ENCODE measurements around the gene PRR36.
A peak's percentile ranks its signal among the peaks of the same experiment; 100 is the strongest.
"Not testable (repeated sequence)": the region's sequence is repeated elsewhere in the genome, so short reads cannot be mapped to it uniquely, and the experiment has no call there.

The PRR36 gene

GRCh38 chr19:7897292-7897691, 23.1 kb upstream of the PRR36 start:
- no peak for DNase-seq

GRCh38 chr19:7895565-7895964, 21.4 kb upstream of the PRR36 start:
- DNase-seq, result no peak

GRCh38 chr19:7894612-7895309, 20.6 kb upstream of the PRR36 start:
- DNase-seq, result no peak

GRCh38 chr19:7893362-7894101, 19.3 kb upstream of the PRR36 start:
- not testable (repeated sequence) for DNase-seq

GRCh38 chr19:7888826-7889217, 14.6 kb upstream of the PRR36 start:
- no peak for DNase-seq

GRCh38 chr19:7888145-7888825, 14.1 kb upstream of the PRR36 start, which contains the start of gene LRRC8E:
Gene LRRC8E, plus strand, starts transcription at chr19:7888510. Its CDS starts 7,094 bp downstream, at chr19:7895604.
- no peak for DNase-seq

GRCh38 chr19:7887408-7888144, 13.4 kb upstream of the PRR36 start:
- DNase-seq, result no peak

- no peak for DNase-seq
Observed at GRCh38 chr19:7885818-7886217, 11.6 kb upstream of the PRR36 start.

GRCh38 chr19:7883796-7884570, 9.8 kb upstream of the PRR36 start:
- no peak for DNase-seq

- no peak for DNase-seq
Observed at GRCh38 chr19:7883105-7883504, 8.9 kb upstream of the PRR36 start.

- no peak for DNase-seq
Observed at GRCh38 chr19:7881910-7882309, 7.7 kb upstream of the PRR36 start.

GRCh38 chr19:7879836-7880235, 5.6 kb upstream of the PRR36 start:
- no peak for DNase-seq

GRCh38 chr19:7879111-7879807, 5.1 kb upstream of the PRR36 start:
- DNase-seq, result no peak

GRCh38 chr19:7877249-7877836, 3.2 kb upstream of the PRR36 start:
- no peak for DNase-seq

GRCh38 chr19:7874897-7875273, 695 bp upstream of the PRR36 start:
- no peak for DNase-seq

GRCh38 chr19:7873304-7874075, 700 bp downstream of the PRR36 start:
- DNase-seq, result no peak

GRCh38 chr19:7872306-7873204, 1.6 kb downstream of the PRR36 start:
- DNase-seq, result no peak

- peak; percentile 66 for DNase-seq
Observed at GRCh38 chr19:7871437-7872305, 2.5 kb downstream of the PRR36 start.

Data from GF-D8 (cell line).